Sciatic nerve (tissue), 2 donors: ENCODE data around the gene ELOVL1. TPM values are rescaled to one million over a fixed set of nuclear protein-coding genes. Genes with fewer than 3 reads are reported as not detected.
"Not testable (repeated sequence)": the region's sequence is repeated elsewhere in the genome, so short reads cannot be mapped to it uniquely, and the experiment has no call there.

Experiments
- ATAC-seq: fragments of 200-7000 bp; cut with Tn5 transposase; one replicate; pipeline ENCODE4 v1.9.1; 2020; ENCODE audit warnings: mild to moderate bottlenecking, moderate library complexity
- DNase-seq: peaks from one replicate; pipeline ENCODE4 v3.0.0-alpha.2; 2020; ENCODE audit warnings: low spot score
- intact Hi-C: fragments of 100-400 bp; cut with DNase I; formaldehyde crosslinking; loops from one replicate; pipeline ENCODE4 v1.14.2; 2022
- total RNA-seq: library from RNA; stranded (reverse); fragmentation: NEBNext Ultra II Directional; extraction: Animal tissue kit (Norgen Biotek cat#: 25700); gene quantifications from one replicate; pipeline ENCODE4 v1.2.1, GENCODE V29; 2021
- donor health status: DM: no; HTN: no; CAD: no.
- donor health status: DM: no; HTN: no; CAD: no.

ELOVL1 gene
- total RNA-seq = 72.4 TPM

GRCh38 chr1:43367904-43368645, at the start of gene ELOVL1:
Gene ELOVL1 (minus strand): TSS chr1:43368011. CDS start chr1:43365609, 2,402 bp downstream.
- ATAC-seq = peak; percentile 93
- intact Hi-C loops = loop anchor here (5.0 kb wide), 1 partner anchor 571 kb away; no protein-coding TSS in a partner anchor
- DNase-seq = peak; percentile 95

DNA sequence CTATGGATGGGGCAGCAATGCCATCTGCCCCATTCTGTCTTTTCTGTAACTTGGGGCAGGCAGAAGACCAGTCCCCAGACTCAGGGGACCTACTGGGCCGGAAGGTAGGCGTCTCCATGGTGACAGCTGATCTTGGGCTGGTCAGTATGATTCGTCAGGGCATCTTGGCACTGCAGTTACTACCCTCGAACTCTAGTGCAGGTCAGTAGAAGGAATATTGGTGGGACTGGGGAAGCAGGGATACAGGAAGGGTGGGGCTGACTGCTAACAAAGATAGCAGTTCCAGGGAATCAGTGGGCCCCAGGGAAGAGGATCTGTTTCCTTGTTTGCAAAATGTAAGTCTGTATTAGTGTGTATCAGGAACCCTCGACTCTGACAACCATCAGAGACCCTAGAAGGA, 48.1 kb upstream of the ELOVL1 start:
- intact Hi-C loops = no loop called here
- DNase-seq (no peak), ATAC-seq (no peak)

DNA sequence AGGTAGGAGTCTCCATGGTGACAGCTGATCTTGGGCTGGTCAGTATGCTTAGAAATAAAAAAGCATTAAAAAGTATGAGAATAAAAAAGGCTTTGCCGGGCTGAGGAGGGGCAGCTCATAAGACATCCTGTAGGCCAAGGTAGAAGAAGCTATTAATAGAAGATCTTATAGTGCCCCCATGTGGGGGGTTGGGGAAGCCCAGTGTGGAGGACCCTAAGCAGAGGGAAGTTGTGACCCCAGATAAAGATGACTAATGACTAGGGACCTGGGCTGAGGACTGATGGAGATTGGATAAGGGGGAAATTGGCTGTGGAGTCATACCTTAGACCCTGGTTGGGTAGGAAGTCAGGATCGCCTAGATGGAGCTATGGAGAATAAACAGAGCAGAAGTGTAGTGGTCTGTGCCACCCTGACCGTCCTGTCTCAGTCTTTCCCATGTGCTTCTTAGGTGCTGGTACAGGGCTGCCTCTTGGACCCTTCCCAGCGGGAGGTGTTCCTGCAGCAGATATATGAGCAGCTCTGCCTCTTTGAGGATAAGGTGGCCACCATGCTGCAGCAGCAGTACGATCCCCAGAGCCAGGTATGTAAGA, 46.9 kb upstream of the ELOVL1 start:
- intact Hi-C loops = loop anchor here (5.0 kb wide), 1 partner anchor 187 kb away; no protein-coding TSS in a partner anchor
- ATAC-seq (peak; percentile 87), DNase-seq (no peak)

DNA sequence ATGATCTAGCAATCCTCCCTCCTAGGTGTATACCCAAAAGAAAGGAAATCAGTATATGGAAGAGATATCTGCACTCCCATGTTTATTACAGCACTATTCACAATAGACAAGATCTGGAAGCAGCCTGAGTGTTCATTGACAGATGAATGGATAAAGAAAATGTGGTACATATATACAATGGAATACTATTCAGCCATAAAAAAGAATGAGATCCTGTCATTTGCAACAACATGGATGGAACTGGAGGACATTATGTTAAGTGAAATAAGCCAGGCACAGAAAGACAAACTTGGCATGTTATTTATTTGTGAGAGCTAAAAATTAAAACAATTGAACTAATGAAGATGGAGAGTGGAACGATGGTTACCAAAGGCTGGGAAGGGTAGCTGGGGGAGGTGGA, 45.6 kb upstream of the ELOVL1 start:
- DNase-seq, ATAC-seq: not testable (repeated sequence)
- intact Hi-C loops = loop anchor here (5.0 kb wide), 1 partner anchor 186 kb away; no protein-coding TSS in a partner anchor

- ATAC-seq (no peak), DNase-seq (no peak)
- intact Hi-C loops = loop anchor here (5.0 kb wide), 1 partner anchor 183 kb away; no protein-coding TSS in a partner anchor
These were observed 42.8 kb upstream of the ELOVL1 start for GRCh38 chr1:43410571-43410970.

DNA sequence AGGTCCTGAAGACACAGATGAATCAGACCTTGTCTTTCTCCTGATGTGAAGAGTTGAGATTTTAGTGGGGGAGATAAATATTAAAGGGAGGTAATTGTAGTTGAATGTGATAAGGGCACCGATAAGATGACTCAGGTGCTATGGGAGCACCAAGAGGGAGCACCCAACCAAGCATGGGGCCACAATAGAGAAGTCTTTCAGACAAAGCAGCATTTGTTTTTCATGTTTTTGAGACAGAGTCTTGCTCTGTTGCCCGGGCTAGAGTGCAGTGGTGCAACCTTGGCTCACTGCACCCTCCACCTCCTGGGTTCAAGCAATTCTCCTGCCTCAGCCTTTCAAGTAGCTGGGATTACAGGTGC, 38.0 kb upstream of the ELOVL1 start:
- no peak for DNase-seq
- ATAC-seq = no peak
- intact Hi-C loops = no loop called here

- ATAC-seq = peak; percentile 44
- intact Hi-C loops = no loop called here
- DNase-seq = no peak
These were observed 37.5 kb upstream of the ELOVL1 start for GRCh38 chr1:43405219-43405875.

DNA sequence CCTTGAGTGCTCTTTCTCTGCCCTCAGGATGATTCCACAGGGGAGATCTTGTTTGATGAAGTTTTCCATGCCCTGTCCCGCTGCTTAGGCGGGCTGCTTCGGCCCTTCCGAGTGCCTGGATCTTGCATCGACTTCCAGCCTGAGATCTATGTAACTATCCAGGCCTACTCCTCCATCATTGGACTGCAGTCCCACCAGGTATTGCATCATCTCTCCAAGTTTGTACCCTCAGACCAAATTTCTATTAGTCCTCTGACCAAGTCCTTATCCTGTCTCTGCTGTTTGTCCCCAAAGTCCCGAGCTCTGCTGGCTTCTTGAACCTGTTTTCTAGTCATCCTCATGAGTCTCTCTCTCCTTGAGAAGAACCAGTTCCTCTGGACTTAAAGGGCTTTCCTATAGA, 36.5 kb upstream of the ELOVL1 start:
- intact Hi-C loops = no loop called here
- ATAC-seq (no peak), DNase-seq (no peak)

DNA sequence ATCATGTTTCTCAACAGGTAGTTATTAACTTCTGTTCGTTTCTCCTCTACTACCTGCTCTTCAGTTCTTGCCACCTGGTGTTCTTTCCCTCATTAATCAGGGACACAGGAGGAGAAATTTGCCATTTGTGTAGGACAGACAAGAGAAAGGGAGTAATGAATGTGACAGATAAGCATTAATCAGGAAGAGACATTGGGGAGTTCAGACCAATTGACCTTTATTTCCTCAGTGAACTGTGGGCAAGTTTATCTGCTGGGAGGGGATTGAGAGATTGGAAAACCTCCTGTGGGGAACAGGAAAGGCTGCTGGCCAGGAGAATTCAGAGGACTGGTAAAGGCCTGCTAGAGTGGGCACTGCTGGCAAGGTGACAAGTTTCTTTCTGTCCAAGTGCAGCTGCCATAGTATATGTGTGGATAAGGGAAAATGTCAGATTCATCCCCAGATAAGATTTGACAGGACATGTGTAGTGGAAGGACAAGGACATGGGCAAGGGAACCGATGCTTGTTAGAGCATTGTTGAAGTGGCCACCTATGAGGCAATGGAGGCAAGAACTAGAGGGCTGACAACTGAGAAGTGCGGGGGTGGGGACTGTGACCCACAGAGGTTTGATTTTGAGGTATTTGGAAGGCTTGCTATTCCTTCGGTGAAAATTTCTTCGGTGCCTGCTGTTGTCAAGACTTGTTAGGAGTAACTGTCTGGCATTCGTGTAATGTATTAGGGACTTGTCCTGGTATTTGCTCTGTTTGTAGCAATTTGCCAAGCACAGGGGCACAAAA, 34.5 kb upstream of the ELOVL1 start:
- intact Hi-C loops = no loop called here
- DNase-seq (no peak), ATAC-seq (no peak)

DNA sequence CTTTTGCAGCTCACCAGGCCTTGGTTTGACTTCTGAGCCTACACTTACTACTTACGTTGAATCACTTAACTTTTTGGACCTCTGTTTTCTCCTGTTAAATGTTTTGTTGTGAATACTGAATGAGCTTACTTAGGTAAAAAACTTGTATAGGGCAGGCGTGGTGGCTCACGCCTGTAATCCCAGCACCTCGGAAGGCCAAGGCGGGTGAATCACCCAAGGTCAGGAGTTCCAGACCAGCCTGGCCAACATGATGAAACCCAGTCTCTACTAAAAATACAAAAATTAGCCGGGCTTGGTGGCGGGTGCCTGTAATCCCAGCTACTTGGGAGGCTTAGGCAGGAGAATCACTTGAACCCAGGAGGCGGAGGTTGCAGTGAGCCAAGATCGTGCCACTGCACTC, 32.6 kb upstream of the ELOVL1 start:
- intact Hi-C loops, DNase-seq, ATAC-seq: not testable (repeated sequence)

DNA sequence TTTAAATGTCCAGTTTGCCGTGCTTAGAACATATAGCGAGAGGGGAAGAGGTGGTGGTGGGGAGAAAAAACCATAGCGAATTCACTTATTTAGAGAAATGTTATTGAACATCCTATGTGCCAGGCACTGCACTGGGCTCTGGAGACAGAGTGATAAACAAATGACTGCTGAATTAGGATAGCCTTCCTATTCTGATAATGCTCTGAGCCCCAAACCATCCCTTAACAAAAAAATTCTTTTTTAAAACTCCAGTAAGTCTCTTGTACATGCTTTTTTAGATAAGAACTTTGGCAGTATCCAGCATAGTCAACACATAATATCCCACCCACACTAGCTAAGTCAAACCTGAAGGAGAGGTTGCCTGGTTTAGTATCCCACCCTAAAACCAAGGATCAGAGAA, 30.4 kb upstream of the ELOVL1 start:
- DNase-seq (no peak), ATAC-seq (no peak)
- intact Hi-C loops = no loop called here

- DNase-seq = no peak
- no peak for ATAC-seq
- intact Hi-C loops = no loop called here
These were observed 28.2 kb upstream of the ELOVL1 start for GRCh38 chr1:43396059-43396458.

DNA sequence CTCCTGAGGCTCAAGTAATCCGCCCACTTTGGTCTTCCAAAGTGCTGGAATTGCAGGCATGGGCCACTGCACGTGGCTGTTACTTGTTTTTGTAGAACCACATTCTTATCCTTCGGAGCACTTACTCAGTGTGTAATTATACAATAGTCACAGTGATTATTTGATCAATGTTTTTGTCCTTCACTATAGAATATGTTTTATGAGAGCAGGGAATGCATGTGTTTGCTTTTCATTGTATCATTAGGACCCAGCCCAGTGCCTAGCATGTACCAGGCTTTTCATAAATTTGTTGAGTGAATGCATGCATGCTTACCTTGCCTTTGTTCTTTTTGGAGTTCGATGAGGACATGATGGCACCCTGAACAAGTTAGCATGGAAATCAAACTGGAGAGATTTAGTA, 27.7 kb upstream of the ELOVL1 start:
- intact Hi-C loops = no loop called here
- ATAC-seq = no peak
- DNase-seq = no peak

- intact Hi-C loops = no loop called here
- no peak for ATAC-seq
- no peak for DNase-seq
These were observed 24.9 kb upstream of the ELOVL1 start for GRCh38 chr1:43392702-43393101.

GRCh38 chr1:43389326-43390313, 21.8 kb upstream of the ELOVL1 start, which contains the start of the genes MED8 and SZT2:
Gene MED8 (minus strand): TSS chr1:43389800. CDS start chr1:43389764, 36 bp downstream.
Gene SZT2 (plus strand): TSS chr1:43389899. CDS start chr1:43389969, 70 bp downstream.
- DNase-seq (peak; percentile 98), ATAC-seq (peak; percentile 99)
- intact Hi-C loops = loop anchor here (10.0 kb wide), 1 partner anchor 155 kb away; no protein-coding TSS in a partner anchor

GRCh38 chr1:43388613-43389012, 20.8 kb upstream of the ELOVL1 start:
- ATAC-seq = no peak
- no peak for DNase-seq
- intact Hi-C loops = loop anchor here (10.0 kb wide), 1 partner anchor 154 kb away; no protein-coding TSS in a partner anchor

DNA sequence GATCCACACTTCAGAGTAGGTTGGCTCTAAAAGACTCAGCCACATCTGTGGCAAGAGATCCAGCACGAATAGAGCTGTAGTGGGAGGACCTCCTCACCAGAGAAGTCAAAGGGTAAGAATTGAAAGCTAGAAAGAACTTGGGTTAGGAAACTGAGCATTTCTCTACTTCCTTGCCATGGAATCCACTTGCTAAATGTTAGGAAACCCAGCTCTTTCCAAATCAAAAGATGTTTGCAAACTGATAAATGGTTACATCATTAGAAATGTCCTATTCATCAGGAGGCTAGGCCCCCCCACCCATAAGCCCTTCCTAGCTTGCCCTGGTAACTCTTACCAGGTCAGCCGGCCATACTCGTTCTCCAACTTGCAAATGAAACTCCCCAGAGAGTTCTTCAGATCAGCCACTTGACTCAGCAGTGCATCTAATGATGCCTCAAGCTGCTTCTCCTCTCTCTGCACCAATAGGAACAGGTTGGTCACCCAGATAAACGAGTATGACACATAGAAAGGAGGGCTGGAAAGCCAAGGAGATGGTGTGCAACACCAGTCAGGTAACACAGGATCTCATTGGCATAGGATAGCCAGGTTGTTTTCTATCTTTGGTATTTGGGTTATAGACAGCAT, 20.3 kb upstream of the ELOVL1 start:
- no peak for ATAC-seq
- intact Hi-C loops = loop anchor here (10.0 kb wide), 1 partner anchor 153 kb away; no protein-coding TSS in a partner anchor

More for the DNA sequence above, 20.3 kb upstream of the ELOVL1 start:
- no peak for DNase-seq
